22Rv1 (cell line): ENCODE results near the gene ANO10.
A peak's percentile ranks its signal among the peaks of the same experiment; 100 is the strongest.

Experiments
- H3K27ac ChIP-seq: fragments of 450-650 bp; 2 replicates; pipeline ENCODE4 v1.5.1; 2017
- ZFX ChIP-seq: fragments of 450-650 bp; IDR thresholded peaks from 2 replicates; pipeline ENCODE4 v1.6.1; 2017; ENCODE audit warnings: antibody characterized with exemption, borderline replicate concordance
- TF ChIP-seq, protein P1 (sequence below): fragments of 450-650 bp; IDR thresholded peaks from 2 replicates; pipeline ENCODE4 v1.5.1; 2017; ENCODE audit warnings: mild to moderate bottlenecking

The ANO10 gene

DNA sequence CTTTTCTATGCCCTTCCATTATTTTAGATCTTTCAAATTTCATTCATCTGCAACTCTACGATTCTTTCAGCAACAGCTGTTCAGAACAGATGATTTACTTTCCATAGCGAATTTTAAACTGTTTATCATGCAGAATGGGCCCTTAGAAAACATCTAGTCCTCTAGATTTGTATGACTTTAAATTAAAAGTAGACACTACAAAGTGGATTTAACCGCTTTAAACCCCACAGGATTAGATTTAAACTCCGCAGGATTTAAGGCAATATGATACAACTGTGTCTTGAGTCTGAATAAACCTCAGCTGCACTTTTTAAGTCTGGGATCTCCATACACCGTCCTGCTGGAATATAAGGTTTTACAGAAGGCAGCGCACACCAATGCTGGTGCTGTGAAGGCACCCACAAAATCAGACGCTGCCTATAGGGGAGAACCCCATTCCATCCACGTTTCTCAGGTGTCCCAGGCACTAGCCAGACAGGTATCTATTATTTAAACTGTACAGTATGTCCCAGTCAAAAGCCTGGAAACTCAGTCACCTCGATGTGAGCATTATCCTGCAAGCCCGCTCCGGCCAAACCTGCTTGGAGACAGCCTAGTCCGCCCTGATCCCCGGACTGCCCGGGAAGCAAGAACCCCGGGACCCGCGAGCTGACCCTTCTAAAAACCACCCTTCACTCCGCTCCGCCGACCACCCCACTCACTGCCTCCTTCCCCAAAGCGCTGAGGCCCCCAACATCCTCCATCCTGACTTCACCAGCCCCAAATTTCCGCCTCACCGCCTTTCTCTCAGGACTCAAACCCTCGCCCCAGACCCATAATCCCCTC lies 768 bp downstream of the ANO10 start:
- peak overlapping the region; percentile 49 for H3K27ac ChIP-seq
- TF ChIP-seq ZFX: no peak
- TF ChIP-seq, protein P1, sequence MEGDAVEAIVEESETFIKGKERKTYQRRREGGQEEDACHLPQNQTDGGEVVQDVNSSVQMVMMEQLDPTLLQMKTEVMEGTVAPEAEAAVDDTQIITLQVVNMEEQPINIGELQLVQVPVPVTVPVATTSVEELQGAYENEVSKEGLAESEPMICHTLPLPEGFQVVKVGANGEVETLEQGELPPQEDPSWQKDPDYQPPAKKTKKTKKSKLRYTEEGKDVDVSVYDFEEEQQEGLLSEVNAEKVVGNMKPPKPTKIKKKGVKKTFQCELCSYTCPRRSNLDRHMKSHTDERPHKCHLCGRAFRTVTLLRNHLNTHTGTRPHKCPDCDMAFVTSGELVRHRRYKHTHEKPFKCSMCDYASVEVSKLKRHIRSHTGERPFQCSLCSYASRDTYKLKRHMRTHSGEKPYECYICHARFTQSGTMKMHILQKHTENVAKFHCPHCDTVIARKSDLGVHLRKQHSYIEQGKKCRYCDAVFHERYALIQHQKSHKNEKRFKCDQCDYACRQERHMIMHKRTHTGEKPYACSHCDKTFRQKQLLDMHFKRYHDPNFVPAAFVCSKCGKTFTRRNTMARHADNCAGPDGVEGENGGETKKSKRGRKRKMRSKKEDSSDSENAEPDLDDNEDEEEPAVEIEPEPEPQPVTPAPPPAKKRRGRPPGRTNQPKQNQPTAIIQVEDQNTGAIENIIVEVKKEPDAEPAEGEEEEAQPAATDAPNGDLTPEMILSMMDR: no peak

DNA sequence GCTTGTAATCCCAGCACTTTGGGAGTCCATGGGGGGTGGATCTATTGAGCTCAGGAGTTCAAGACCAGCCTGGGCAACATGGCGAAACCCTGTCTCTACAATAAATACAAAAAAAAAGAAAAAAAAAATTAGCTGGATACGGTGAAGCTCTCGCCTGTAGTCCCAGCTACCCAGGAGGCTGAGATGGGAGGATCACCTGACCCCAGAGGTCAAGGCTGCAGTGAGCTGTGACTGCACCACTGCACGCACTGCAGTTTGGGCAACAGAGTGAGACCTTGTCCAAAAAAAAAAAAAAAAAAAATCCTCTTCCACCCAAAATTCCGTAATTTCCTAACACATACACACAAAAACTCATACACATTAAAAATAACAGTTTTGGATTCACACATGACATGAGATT lies 2.2 kb downstream of the ANO10 start:
- H3K27ac ChIP-seq: no peak overlapping the region
- no peak for TF ChIP-seq ZFX
- TF ChIP-seq, protein P1: no peak

DNA sequence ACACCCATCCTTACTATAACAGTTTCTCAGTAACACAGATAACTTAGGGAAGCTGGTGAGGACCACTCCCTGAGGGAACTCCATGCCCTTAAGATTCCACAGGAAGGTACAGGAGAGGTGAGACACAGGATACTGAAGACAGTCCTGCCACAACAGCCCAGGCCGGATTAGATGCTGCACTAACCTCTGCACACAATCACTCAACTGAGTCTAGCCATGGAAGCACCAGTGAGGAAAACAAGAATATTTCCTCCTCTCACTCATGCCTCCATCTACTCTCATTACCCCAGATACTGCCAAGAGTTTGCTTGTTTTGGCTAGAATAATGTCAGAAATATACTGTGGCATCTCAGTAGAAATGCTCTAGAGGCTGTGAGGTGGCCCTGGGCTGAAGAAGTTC lies 3.7 kb downstream of the ANO10 start:
- TF ChIP-seq, protein P1: no peak
- no peak for TF ChIP-seq ZFX
- no peak overlapping the region for H3K27ac ChIP-seq

DNA sequence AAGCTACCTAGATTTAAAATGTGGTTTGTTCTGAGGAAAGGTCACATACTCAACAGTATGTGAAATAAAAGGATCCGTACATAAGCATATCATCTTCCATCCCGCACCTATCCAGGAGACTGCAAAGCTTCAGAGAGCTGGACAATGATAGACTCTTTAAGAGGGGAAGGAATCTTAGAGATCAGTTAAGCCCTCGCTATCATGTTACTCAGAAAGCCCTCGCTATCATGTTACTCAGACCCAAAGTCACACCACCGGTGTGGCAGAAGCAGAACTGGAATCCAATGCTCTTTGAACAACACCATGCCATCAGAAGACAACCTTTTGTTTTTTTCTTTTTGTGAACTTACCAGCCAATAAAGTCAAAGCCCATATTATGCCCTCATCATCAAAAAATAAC lies 5.8 kb downstream of the ANO10 start:
- H3K27ac ChIP-seq: no peak overlapping the region
- no peak for TF ChIP-seq ZFX
- TF ChIP-seq, protein P1: no peak

DNA sequence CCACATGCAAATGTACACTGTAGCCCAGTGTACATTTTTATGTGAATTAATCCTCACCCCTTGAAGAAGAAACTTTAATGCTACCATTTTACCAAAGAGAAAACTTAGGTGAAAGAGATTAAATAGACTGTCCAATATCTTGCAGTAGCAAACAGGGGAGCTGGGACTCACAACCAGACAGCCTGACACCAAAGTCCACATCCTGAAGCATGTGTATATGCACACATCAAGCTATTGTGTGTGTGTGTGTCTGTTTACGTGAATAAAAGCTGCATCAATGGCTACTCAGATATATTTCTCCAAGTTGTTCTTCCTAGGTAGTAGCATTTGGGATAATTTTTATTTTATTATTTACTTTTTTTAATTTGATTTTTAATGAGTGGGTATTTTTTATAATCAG lies 6.7 kb downstream of the ANO10 start:
- no peak for TF ChIP-seq ZFX
- TF ChIP-seq, protein P1: no peak
- H3K27ac ChIP-seq: no peak overlapping the region

DNA sequence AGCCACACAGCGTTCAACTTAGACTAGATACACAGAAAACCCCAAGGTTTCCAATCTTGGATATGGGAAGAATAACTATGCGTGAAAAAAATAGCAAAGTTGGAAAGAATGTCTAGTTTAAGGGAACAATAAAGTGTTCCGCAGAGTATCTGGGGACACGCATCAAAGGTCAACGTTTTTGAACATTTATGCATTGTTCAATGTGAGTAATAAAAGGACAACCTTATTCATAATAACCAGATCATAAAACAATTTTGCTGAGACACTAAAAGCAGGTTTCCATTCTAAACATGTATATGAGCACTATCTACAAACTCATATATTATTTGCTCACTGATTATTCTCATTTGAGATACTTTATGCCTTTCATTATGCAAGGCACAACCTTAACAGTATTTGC lies 7.8 kb downstream of the ANO10 start:
- H3K27ac ChIP-seq: no peak overlapping the region
- TF ChIP-seq, protein P1: no peak
- no peak for TF ChIP-seq ZFX

DNA sequence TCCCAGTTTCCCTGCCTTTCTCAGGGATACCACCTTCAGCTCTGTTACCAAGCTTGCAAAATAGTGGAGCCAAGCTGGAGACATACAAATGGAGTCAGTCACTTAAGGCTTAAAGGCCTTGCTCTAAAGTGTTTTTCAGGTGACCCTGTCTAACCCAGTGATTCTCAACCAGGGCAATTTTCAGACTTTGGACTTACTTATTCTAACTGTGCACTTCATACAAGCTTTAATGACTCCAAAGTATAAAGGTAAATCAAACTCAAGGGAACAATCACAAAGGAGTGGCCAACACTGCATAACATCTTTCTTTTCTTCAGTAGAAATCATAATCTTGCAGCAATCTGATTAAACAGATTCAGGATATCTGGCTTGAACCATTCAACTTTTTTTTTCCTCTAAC lies 9.4 kb downstream of the ANO10 start:
- TF ChIP-seq ZFX: no peak
- TF ChIP-seq, protein P1: no peak

More for the DNA sequence above, 9.4 kb downstream of the ANO10 start:
- H3K27ac ChIP-seq: no peak overlapping the region
